ENCODE data around the gene HAP1.

The HAP1 gene

GRCh38 chr17:41738077-41738800, 3.8 kb upstream of the HAP1 start (continued):
- TF ChIP-seq ZBTB48 (tag by site-specific recombination; IDR thresholded peaks at IDR 0.05) (peak; percentile 42; the same call in 1 of the 2 replicates), ZNF48 (tag by site-specific recombination; IDR thresholded peaks at IDR 0.05) (no peak), ZNF280D (tag by site-specific recombination; IDR thresholded peaks at IDR 0.05) (no peak), ZSCAN4 (tag by site-specific recombination; IDR thresholded peaks at IDR 0.05) (no peak), ZNF2 (tag by site-specific recombination; IDR thresholded peaks at IDR 0.05) (peak; percentile 83), ZNF560 (tag by site-specific recombination; IDR thresholded peaks at IDR 0.05; ENCODE audit: borderline replicate concordance) (no peak), GLIS1 (tag by site-specific recombination; IDR thresholded peaks at IDR 0.05) (peak; percentile 34; the same call in 1 of the 2 replicates), ZEB2 (tag by site-specific recombination; IDR thresholded peaks at IDR 0.05) (peak; percentile 79), ZNF518A (tag by site-specific recombination; conservative IDR thresholded peaks at IDR 0.05; ENCODE audit: low read depth) (no peak), ZNF692 (tag by site-specific recombination; IDR thresholded peaks at IDR 0.05) (peak; percentile 54; the same call in 1 of the 2 replicates), ZBTB6 (tag by site-specific recombination; IDR thresholded peaks at IDR 0.05) (peak; percentile 86), ZNF311 (tag by site-specific recombination; IDR thresholded peaks at IDR 0.05; ENCODE audit: borderline replicate concordance) (no peak), ZNF521 (tag by site-specific recombination; IDR thresholded peaks at IDR 0.05) (no peak), ZBTB20 (tag by site-specific recombination; IDR thresholded peaks at IDR 0.05) (no peak), ZNF580 (tag by site-specific recombination; IDR thresholded peaks at IDR 0.05) (no peak), ZNF155 (tag by site-specific recombination; IDR thresholded peaks at IDR 0.05) (no peak), ZNF449 (tag by site-specific recombination; IDR thresholded peaks at IDR 0.05) (no peak), PRDM10 (tag by site-specific recombination; IDR thresholded peaks at IDR 0.05) (peak; percentile 21; the same call in 1 of the 2 replicates), ZNF19 (tag by site-specific recombination; IDR thresholded peaks at IDR 0.05; ENCODE audit: low read depth) (no peak), ZNF324 (tag by site-specific recombination; IDR thresholded peaks at IDR 0.05) (no peak), FEZF1 (tag by site-specific recombination; IDR thresholded peaks at IDR 0.05) (no peak)

Measured in HEK293 (cell line).